ENCODE measurements around the gene FRAT2.

The FRAT2 gene, protein sequence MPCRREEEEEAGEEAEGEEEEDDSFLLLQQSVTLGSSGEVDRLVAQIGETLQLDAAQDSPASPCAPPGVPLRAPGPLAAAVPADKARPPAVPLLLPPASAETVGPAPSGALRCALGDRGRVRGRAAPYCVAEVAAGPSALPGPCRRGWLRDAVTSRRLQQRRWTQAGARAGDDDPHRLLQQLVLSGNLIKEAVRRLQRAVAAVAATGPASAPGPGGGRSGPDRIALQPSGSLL

GRCh38 chr10:97334370-97335175 lies at the start of gene FRAT2:
TSS of gene FRAT2 (minus strand) at chr10:97334729. CDS start at chr10:97334572, 157 bp downstream.
- peak; percentile 90 for DNase-seq

- DNase-seq, result no peak
These were observed 49.6 kb upstream of the FRAT2 start for GRCh38 chr10:97384156-97384555.

DNA sequence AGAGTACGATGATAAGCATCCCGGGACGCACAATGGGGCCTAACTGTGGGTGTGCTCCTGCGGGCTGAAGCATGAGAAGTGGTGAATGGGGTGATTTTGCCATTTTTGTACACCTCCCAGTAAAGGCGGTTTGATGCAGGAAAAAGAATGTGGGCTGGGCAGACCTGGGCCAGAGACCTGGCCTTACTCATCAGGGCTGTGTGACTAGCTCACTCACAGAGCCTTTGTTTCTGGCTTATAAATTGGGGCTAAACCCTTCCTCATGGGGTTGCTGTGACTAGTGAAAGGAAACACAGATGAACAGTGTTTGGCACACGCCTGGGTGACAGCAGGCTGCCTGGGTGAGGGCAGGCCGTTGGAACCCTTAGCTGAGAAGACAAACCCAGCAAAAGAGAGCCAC lies 48.6 kb upstream of the FRAT2 start:
- DNase-seq, result no peak

DNA sequence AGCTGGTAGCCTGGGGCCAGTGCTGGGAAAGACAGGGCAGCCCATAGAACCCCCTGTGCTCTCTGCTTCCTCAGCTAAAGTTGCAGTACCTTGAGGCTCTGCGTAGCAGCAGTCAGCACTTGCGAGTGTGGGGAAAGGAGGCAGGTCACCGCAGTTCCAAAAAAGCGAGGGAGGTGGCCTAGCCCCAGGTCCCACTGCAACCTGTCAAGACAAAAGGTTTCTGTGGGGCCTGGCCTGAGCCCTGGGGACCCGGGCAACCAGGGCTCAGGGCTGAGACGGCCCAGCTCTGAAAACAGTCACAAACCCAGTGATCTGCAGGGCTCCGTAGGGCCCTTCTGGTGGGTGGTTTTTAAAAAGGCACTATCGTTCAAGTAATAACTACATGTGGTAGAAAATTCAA lies 47.1 kb upstream of the FRAT2 start:
- DNase-seq, result no peak

GRCh38 chr10:97380516-97380915 lies 46.0 kb upstream of the FRAT2 start:
- DNase-seq, result no peak

GRCh38 chr10:97378933-97379921 lies 44.7 kb upstream of the FRAT2 start:
- no peak for DNase-seq

DNA sequence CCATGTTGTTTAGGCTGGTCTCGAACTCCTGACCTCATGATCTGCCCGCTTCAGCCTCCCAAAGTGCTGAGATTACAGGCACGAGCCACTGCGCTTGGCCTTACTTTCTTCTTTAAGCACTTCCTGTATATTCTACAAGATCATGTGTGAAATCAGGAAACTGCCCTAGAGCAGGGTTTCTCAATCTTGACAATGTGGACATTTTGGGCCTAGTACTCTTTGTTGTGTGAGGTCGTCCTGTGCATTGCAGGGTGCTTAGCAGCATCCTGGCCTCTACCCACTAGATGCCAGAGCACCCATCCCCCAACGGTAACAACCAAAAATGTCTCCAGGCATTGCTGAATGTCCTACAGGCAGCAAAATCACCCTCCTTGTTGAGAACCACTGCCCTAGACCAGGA lies 41.9 kb upstream of the FRAT2 start:
- DNase-seq, result no peak

- no peak for DNase-seq
These were observed 38.9 kb upstream of the FRAT2 start for GRCh38 chr10:97373456-97373855.

DNA sequence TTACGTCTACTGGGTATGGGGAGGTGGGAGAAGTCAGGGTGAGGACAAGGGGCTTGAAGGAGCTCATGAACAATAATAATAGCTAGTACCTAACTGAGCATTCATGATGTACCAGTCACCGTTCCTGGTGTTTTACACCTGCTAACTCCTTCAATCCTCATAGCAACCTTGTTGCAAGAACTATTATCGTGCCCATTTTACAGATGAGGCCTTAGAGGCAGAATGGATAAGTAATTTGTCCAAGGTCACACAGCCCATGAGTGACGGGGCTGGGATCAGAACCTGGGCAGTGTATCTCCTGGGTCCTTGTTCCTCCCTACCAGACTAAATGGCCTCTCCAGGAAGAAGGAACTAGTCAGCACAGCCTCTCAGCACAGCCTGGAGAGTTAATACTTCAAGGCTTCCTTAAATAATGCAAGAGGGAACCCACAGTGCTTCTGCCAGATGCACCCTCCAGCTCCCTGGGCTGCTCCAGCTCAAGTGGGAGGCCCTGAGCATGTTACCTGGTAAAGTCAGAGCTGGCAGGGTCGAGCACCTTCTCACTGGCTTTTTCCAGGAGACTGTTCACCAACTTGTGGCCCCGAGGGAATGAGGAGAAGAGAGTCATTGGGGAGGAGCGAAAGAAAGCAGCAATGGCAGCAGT lies 37.8 kb upstream of the FRAT2 start:
- DNase-seq, result no peak

DNA sequence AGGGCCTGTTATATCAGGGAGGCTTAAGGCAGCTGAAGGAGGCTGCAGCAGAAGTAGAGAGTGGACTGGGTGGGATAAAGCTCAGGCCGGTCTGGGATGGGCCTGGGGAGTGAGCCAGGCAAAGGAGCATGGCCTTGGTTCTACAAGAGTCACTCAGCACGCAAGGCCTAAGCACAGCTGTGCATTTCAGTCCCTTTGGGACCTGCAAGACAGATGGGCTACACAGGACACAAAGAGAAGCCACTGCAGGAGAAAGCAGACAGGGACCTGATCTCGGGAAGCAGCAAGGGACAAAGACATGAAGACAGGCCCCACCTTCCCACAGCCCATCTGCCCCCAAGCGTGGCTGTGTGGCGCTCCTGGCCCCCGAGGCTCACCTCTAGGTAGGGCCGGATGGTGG lies 37.2 kb upstream of the FRAT2 start:
- no peak for DNase-seq

GRCh38 chr10:97367126-97367649 lies 32.7 kb upstream of the FRAT2 start:
- no peak for DNase-seq

DNA sequence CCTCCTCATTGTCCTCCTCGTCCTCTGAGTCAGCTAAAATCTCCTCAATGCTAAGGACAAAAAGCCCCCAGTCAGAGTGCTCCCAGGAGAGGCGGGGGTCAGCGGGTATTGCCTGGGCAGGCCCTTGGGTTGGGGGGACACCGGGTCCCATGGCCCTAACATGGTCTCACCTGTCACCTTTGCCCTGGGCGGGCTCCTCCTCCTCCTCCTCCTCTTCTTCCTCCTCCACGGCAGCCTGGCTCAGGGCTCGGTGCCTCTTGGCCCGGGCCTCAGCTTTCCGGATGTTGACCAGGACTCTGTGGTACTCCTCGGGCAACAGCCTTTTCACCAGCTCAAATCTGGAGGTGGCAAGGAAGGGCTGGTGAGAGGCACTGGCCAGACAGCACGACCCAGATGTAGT lies 32.0 kb upstream of the FRAT2 start:
- DNase-seq, result no peak

- no peak for DNase-seq
These were observed 31.3 kb upstream of the FRAT2 start for GRCh38 chr10:97365761-97366351.

GRCh38 chr10:97363071-97363470 lies 28.5 kb upstream of the FRAT2 start:
- DNase-seq, result no peak

- no peak for DNase-seq
These were observed 27.9 kb upstream of the FRAT2 start for GRCh38 chr10:97362310-97363033.

DNA sequence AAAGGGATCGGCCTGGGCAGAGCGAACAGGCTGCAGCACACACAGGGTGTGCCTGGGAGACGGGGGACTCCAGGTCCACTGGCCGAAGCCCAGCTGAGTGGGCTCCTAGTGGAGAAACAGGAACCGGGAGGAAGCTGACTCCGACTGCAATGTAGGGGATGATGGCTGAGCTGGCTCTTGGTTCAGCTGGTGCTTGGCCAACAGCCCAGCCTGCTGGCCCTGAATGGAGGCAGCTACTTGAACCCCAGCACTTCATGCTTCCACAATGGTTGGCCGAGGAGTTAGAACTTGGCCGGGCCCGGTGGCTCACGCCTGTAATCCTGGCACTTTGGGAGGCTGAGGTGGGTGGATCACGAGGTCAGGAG lies 27.0 kb upstream of the FRAT2 start:
- DNase-seq, result no peak

DNA sequence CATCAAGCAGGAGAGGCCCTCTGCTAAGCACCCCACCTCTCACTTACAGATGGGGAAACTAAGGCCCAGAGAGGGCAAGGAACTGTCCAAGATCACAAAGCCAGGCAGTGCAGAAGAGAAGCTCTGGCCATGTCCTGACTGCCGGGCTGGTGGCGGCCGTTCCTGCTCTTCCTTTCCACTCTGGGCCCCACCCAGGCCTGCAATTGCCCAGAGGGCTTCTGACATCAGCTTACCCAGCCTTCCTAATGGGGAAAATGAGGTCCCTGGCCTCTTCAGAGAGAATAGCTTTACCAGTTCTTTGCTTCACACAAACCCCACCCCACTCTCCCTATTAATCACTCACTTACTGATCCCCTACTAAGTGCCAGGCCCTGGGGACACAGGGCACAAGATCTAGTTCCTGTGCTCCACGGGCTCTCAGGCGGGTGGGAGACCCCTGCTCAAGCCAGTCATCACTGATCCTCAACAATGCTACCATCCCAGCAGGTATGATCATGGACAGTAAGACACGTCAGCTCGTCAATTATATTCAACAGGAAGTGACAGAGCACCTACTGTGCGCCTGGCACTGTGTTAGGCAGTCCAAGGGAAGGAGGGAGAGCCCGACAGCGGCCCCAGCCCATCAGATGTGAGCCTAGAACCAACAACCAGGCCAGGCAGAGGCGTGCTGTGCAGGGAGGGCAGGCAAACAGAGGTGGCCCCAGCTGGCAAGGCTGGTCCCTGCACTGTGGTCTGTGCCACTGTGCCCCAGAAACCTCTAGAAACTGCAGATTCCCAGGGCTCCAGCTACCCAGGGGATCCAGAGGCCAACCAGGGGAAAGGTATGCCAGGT lies 26.4 kb upstream of the FRAT2 start:
- DNase-seq, result no peak

DNA sequence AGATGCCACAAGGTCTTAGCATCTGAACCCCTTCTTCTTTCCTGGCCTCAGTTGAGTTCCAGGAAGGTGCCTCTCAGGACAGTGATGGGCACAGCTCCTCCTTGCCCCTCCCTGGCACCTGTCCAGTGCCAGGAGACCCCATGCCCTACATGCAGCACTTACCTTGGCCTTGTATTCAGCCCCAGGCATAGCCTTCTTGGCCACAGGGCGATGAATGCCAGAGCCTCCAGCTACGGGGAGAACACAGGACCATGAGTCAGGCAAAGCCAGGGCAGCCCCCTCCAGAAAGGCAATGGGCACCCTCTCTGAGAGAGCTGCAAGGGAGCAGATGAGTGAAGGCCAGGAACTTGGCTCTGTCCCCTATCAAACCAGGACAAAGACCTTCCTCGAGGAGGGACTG lies 24.3 kb upstream of the FRAT2 start:
- no peak for DNase-seq

DNA sequence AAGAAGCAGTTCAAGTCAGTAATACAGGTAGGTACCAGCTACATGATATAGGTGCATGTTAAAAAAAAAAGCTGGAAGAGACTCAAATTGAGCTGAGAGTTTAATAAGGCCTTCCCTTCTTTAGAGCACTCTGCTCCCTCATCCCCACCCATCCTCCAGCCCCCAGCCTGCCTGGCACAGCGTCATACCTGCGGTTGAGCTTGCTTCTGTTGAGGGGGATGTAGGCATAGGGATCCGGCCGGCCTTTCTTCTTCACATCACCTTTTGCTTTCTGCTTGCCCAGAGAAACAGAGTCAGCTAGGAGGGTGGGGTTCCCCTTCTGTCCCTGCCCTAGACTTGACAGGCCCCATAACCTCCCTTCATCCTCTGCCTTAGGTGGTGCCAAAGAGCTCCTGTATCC lies 23.8 kb upstream of the FRAT2 start:
- DNase-seq, result no peak

DNA sequence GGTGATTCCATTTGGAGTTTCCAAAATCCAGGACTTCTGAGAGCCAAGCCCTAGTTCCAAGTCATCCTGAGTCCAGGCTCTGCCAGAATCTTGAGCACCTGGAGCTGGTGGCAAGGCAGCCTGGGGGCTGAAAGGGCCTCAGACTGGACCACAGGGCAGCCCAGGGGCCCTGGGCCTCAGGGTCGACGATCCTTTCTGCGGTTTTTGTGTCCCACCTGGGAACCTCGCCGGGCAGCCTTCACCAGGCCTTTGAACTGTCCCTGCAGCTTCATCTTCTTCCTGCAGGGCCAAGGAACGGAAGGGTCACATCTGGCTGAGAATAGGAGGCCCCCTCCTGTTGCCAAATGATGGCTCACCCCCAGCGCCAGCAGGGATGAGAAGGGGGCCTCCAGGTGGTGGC lies 22.4 kb upstream of the FRAT2 start:
- DNase-seq, result no peak
